Nephron progenitor cell (in vitro differentiated cells): ENCODE data around the gene CAPS2.

Experiments
- DNase-seq: peaks from one replicate; pipeline ENCODE4 v3.0.0; 2021
- H3K27ac Mint-ChIP-seq: 2 replicates; pipeline ENCODE4 v1.8.0; 2021; ENCODE audit warnings: mild to moderate bottlenecking, moderate library complexity, mixed read lengths
- H3K27me3 Mint-ChIP-seq: 2 replicates; pipeline ENCODE4 v1.8.0; 2021; ENCODE audit warnings: mild to moderate bottlenecking, low read depth, mixed read lengths; ENCODE audit not compliant: poor library complexity
- H3K36me3 Mint-ChIP-seq: 2 replicates; pipeline ENCODE4 v1.8.0; 2021; ENCODE audit warnings: low read depth, mixed read lengths
- H3K4me1 Mint-ChIP-seq: 2 replicates; pipeline ENCODE4 v1.8.0; 2021; ENCODE audit warnings: mixed read lengths
- H3K4me3 Mint-ChIP-seq: 2 replicates; pipeline ENCODE4 v1.8.0; 2021; ENCODE audit warnings: mild to moderate bottlenecking, moderate library complexity, mixed read lengths
- H3K9me3 Mint-ChIP-seq: 2 replicates; pipeline ENCODE4 v1.8.0; 2021; ENCODE audit warnings: mild to moderate bottlenecking, moderate library complexity, mixed read lengths
- CTCF ChIP-seq: fragments of 200-600 bp; sonication (generic); IDR thresholded peaks from 2 replicates; pipeline ENCODE4 v1.5.0; 2021; ENCODE audit warnings: antibody characterized with exemption

Gene CAPS2

GRCh38 chr12:75302225-75302624 lies 27.9 kb downstream of the CAPS2 start:
- TF ChIP-seq CTCF = no peak
- no peaks in the 10 kb centered on the region for H3K27me3 Mint-ChIP-seq
- H3K4me3 Mint-ChIP-seq = no peak overlapping the region
- no peak overlapping the region for H3K27ac Mint-ChIP-seq
- DNase-seq = no peak
- peaks cover 20% of the 10 kb centered on the region for H3K9me3 Mint-ChIP-seq
- H3K36me3 Mint-ChIP-seq = peaks cover 25% of the 10 kb centered on the region
- peaks cover 5% of the 10 kb centered on the region for H3K4me1 Mint-ChIP-seq

DNA sequence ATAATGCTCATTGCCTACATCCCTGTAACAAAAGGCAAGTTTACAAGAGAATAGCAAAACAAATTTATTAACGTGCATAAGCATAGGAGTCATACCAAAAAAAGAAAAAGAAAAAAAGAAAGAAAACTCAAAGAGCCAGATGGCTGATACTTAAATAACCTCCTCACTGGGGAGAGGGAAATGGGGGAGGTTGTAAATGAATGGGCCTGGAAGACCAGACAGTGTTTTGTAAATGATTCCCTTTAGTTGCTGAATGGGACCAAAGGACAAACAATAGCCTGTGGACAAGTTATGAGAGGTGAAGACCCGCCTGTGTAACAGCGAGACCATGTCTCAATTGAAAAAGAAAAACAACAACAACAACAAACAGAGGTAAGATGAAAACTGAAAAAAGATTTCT lies 35.3 kb downstream of the CAPS2 start:
- no peak overlapping the region for H3K4me3 Mint-ChIP-seq
- H3K27me3 Mint-ChIP-seq = no peaks in the 10 kb centered on the region
- H3K4me1 Mint-ChIP-seq = peaks cover 9% of the 10 kb centered on the region
- no peak for TF ChIP-seq CTCF
- no peaks in the 10 kb centered on the region for H3K9me3 Mint-ChIP-seq
- peaks cover 5% of the 10 kb centered on the region for H3K36me3 Mint-ChIP-seq
- DNase-seq = no peak
- H3K27ac Mint-ChIP-seq = peak overlapping the region; percentile 5

DNA sequence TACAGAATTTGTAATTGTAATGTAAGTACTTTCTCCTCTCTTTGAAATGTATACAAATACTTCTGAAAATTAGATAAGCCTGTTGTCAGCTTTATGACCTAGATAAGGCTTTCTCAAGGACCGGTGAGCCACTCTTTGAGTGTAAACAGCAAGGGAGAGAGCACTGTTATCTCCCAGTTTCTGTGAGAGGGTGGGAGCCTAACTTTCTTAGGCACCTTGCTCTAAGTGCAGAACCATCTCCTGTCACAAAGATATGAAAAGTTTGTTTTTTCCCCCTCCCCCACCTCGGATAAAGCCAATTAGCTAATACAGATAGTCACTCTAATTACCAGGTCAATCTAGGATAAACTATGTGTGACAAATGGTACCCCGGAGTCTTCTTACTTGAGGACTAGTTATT lies 35.8 kb downstream of the CAPS2 start:
- peaks cover 9% of the 10 kb centered on the region for H3K4me1 Mint-ChIP-seq
- no peak for TF ChIP-seq CTCF
- no peak for DNase-seq
- H3K36me3 Mint-ChIP-seq = peaks cover 5% of the 10 kb centered on the region
- no peaks in the 10 kb centered on the region for H3K27me3 Mint-ChIP-seq
- H3K9me3 Mint-ChIP-seq = no peaks in the 10 kb centered on the region
- no peak overlapping the region for H3K4me3 Mint-ChIP-seq
- H3K27ac Mint-ChIP-seq = peak overlapping the region; percentile 5

DNA sequence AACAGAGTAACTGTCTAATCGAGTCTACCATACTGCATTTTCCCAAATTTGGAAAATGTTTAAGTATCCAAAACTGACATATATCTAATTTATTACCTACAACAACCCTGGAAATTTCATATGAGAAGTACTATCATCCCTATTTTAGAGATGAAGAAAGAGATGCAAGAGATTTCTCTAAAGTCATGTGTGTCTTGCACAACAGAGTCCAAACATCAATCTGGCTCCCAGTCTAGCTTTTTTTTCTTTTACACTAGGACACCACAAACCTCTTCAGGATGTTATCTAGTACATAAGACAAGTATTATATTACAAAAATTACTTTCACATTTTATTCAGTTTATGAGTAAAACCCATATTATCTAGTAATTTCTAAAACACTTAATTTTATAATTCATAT lies 39.1 kb downstream of the CAPS2 start:
- no peak for DNase-seq
- no peak overlapping the region for H3K4me3 Mint-ChIP-seq
- H3K9me3 Mint-ChIP-seq = no peaks in the 10 kb centered on the region
- H3K36me3 Mint-ChIP-seq = peaks cover 5% of the 10 kb centered on the region
- H3K27me3 Mint-ChIP-seq = no peaks in the 10 kb centered on the region
- no peak overlapping the region for H3K27ac Mint-ChIP-seq
- H3K4me1 Mint-ChIP-seq = peaks cover 20% of the 10 kb centered on the region
- TF ChIP-seq CTCF = no peak

- no peak overlapping the region for H3K4me3 Mint-ChIP-seq
- TF ChIP-seq CTCF = no peak
- no peak overlapping the region for H3K27ac Mint-ChIP-seq
- DNase-seq = no peak
- H3K9me3 Mint-ChIP-seq = no peaks in the 10 kb centered on the region
- H3K27me3 Mint-ChIP-seq = no peaks in the 10 kb centered on the region
- peaks cover 17% of the 10 kb centered on the region for H3K4me1 Mint-ChIP-seq
- no peaks in the 10 kb centered on the region for H3K36me3 Mint-ChIP-seq
These were observed 40.4 kb downstream of the CAPS2 start for GRCh38 chr12:75289753-75290152.

DNA sequence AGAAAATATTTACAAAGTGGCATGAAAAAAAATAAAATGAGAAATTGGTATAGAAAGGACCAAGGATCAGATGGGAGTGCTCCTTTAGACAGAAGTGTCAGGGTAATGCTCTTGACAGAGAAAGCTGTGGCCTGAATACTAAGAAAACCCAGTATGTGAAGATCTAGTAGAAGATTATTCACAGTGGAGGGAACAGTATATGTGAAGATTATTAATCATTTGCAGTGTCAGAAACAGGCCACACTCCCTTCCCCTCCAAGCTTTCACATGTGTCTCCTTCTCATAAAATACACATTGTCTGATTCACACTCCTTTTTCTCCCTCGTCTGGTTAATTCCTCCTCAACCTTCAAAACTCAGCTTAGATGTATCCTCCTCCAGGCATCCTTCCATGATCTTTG lies 41.3 kb downstream of the CAPS2 start:
- Mint-ChIP-seq H3K9me3 (no peaks in the 10 kb centered on the region), H3K27ac (peak overlapping the region; percentile 52), H3K36me3 (no peaks in the 10 kb centered on the region), H3K4me3 (no peak overlapping the region), H3K4me1 (peaks cover 11% of the 10 kb centered on the region), H3K27me3 (no peaks in the 10 kb centered on the region)
- DNase-seq = no peak
- TF ChIP-seq CTCF = no peak
